ENCODE results near the gene TAMALIN.

TAMALIN gene

DNA sequence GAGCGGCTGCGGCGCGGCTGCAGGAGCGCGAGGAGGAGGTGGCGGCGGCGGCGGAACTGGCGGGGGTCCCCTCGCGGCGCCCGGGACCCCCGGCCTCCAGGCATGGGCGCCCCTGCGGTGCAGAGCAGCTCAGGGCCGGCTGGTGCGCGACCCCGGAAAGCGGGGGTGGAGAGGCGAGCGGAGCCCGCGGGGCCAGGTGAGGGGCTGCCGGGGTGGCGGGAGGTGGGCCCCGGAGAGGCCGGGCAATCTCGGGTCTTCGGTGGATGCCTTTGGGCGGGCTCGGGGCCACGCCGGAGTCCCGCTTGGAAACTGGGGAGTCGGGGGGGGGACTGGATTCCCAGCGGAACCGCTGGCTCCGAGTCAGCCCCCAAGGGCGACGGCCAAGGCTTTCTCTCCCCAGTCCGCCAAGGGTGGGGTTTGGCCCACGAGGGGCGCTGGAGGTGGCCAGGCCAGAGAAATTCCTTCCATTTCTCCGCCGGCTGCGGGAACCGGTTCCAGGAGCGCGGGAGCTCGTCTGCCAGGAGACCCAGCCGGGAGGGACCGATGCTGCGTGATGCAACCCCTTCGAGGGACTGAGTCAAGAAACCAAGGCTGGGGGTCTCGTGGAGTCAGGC, 30.6 kb downstream of the TAMALIN start:
- DNase-seq (ENCODE audit: low read depth), result no peak

DNA sequence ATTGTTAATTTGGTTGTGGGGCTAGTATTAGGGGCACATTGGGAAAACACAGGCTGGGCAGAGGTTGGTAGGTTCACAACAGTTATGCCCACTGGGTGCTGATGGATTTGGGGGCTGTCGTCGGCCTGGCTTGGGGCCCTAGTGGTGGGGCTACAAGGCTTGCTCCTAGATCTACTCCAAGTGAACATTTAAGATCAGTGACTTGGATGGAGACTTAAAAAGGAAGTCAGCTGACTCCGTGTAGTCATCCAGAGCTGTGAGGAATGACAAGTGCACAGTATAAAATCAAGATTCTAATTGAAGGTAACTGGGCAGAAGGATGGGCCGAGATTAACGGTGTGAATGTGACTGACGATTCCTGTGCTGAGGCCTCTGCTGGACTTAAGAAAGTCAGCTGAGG, 31.7 kb downstream of the TAMALIN start:
- DNase-seq (ENCODE audit: low read depth), result no peak

DNA sequence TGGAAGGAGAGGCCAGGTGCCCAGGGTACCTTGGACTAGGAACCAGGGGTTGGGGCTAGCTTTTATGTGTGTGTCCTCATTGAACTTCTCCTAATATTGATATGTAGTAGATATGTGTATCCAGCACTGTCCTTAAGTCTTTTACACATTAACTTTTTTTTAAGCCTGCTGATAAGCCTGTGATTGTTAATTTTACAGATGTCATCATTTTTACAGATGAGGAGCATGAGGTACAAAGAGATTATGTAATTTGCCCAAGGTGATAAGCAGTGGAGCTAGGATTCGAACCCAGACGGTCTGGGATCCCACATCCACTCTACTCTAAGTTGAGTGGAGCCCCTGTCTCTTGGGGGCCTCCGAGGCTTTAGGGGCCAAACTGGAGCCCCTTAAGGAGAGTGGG, 34.3 kb downstream of the TAMALIN start:
- no peak for DNase-seq (ENCODE audit: low read depth)

DNA sequence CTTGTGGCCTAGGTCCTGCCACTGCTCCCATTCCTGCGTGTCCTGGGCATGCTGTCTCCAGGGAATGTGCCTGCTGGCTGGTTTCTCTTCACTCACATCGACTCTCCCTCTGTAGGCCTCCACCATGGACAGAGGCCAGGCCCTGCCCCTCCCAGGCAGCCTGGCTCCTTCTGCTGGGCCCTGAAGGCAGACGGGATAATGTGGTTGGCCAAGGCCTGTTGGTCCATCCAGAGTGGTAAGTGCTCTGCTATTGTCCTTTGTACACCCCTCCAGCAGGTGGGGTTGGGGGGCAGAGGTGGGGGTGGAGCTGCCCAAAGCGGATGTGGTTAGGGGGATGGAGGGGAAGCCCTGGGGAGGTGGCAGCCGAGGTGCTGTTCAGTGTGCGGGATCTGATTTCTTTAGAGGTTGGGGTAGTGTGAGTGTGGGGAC, 35.0 kb downstream of the TAMALIN start:
- DNase-seq (ENCODE audit: low read depth), result no peak

DNA sequence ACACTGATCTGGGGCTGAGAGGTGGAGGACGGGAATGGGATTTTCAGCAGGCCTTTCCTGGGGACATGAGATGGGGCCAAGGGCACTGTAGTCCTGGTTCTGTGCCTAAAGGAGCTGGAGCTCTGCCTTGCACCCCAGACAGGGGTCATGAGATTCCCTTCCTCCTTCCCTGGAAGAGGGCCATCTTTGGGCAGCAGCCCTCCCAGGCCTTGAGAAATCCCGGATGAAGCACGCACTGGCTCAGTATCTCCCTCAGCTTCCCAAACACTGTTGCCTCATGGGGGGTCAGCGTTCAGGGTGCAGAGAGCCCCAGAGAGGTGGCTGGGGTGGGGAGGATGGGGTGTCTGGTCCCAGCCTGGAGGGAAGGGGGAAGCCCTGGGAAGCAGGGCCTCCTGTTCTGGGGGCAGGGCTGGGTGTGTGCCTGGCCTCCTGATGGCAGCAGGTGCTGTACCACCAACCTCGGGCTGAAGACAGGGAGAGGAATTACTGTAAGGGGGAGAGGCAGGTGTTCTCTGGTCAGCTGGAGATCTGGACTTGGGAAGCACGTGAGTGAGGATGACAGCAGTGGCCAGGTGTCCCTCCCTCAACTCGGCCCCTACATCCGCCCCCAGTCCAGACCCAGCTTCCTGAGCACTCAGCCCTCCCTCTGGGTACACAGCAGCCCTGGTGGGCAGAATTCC, 36.1 kb downstream of the TAMALIN start:
- no peak for DNase-seq (ENCODE audit: low read depth)

DNA sequence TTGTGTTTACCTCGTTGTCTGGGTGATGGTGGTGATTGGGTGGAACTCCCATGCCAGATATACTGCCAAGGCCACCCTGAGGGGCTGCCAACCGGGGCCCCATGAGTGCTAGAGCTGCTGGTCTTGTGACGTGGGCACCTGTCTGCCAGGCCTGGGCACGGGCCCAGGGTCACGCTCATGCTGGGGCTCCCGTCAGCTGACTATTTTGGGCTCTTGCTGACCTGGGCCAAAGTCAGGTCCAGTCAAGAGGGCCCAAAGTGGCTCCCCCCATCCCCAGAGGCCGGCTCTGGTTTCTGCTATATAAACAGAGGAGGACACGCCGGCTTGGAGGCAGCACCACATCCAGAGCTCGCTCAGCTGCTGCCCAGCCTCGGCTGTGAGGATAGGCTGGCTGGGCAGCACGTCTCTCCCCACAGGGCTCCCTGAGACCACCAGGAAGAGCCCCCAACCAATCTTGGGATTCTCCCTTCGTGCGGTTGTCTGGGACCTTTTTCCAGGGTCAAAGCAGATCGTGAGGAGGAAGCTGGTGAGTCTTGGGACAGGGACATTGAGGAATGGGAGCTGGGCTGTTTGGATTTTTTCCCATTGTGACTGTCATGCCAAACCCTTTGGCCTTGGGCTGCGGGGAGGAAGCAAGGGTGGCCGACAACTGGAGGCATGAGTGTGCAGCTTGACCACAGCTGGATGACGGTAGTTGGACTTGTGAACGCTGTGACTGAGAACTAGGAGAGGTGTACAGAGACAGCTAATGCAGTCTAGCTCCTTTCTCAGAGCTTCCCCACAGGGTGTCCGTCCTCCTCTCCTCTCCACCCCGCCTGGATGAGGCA, 36.9 kb downstream of the TAMALIN start:
- no peak for DNase-seq (ENCODE audit: low read depth)

DNA sequence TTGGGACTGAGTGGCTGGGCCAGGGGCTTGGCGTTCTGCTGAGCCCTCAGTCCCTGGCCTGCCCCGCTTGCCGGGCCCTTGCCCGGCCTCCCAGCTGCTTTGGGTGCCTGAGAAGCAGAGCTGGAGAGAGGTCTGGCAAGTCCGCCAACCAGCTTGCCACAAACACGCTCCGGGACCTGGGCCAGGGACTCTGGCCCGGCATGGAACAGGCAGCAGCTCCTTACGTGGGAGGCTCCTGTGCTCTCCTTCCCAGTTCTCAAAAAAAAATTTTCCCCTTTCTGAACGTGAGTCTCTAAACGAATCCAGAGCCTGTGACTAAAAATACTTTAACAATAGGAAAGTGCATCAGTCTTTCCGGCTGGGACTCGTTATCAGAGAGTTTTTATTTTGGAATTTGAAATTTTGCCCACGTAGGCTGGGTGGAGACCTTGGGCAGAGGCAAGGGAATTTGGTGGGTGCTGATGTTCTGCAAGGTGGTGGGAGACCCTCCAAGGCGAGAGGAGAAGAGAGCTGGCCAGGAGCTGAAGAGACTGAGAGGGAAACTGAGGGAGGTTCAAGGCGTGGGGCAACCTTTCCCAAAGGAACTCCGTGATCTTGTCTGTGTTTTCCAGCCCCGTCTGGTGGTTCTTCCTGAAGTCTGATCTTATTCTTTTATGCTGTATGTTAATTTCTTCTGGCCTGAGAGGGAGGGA, 37.7 kb downstream of the TAMALIN start:
- DNase-seq (ENCODE audit: low read depth), result no peak

DNA sequence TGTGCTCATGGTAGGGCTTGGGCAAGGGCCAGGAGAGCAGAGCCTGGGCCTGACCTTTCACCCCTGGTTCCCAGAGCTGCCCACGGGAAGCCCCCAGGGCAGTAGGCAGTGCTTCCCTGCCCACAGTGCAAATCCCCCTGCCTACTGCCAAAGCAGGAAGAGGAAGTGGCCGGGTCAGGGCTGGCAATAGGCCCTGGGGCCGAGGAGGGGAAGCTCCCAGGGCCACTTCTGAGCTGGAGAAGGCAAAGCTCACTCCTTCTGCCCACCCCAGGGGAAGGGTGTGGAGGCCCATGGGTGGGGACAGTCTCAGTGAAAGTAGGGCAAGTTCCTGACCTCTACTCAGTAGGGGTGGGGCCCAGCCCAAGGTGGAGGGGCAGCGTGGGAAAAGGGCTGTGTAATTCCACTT, 39.1 kb downstream of the TAMALIN start:
- peak; percentile 71 for DNase-seq (ENCODE audit: low read depth)

DNA sequence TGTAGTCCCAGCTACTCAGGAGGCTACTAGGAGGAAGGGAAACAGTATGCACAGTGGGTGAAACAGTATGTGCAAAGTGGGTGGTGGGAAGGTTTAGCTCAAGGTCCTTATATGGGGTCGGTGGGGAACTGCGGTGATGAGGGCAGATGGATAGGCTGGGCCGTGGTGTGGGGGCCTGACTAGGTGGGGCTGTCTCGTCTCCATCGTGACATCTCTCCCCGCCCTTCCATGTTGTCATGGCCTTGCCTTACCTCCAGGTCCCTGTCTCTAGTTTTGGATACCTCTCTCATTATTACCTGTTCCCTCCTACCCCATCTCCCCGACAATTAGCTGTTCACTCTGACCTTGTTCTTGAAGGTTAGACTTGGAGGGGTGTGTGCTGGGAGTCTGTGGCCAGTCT, 40.1 kb downstream of the TAMALIN start:
- DNase-seq (ENCODE audit: low read depth), result no peak

DNA sequence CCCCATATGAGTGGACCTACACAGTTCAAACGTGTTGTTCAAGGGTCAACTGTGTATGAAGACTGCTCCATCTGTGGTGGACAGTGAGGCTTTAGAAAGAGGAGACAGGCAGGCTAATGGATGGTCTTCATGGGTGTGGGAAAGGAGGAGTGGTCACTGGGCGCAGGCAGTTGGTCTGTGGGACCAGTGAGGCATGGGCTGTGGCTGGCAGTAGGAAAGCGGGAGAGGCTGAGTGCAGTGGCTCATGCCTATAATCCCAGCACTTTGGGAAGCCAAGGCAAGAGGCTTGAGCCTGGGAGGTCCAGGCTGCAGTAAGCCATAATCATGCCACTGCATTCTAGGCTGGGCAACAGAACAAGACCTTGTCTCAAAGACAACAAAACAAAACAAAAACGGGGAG, 42.5 kb downstream of the TAMALIN start:
- DNase-seq (ENCODE audit: low read depth), result no peak

DNA sequence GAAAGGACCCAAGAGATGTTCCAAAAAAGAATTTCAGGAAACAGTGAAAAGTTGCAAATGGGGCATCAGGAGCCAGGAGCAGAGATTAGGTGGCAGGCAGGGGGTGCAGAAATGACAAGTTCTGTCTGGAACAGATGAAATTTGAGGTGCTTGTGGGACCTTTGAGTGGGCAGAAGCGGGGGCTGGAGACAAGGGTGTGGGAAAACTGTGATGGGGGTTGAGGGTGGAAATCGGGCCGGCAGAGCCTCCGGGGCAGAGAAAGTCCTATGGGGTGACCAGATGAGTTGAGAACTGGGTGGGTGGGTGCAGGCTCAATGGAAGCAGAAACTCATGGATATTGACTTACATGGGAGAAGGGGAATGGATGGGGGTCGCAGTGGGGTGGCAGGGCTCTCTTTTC, 42.9 kb downstream of the TAMALIN start:
- DNase-seq (ENCODE audit: low read depth), result no peak

DNA sequence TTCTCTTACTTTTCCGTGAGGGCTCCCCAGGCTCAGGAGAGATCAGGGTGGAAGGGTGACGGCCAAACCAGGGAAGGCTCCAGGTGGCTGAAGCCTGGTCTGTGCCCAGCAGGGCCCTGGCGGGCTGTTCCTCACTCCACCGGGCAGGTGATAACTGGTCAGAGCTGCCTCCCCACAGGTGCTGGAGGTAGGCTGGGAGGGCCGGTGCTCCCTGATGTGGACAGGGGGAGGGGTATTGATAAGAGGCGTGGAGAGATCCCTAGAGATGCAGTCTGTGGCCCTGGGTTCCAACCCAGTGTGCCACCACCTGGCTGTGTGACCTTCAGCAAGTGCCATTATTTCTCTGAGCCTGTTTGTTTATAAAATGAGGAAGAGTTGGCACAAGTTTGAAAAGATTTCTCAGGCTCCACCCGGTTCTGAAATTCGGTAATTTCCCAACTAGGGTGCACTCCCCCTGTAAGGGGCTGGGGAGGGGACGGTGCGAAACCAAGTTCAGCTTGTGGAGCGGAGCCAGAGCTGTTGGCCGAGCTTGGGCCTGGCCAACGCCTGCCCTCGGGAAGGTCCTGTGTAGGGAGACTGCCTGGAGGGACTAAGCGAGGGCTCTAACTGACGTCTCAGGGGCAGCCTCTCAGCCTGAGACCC, 43.5 kb downstream of the TAMALIN start:
- no peak for DNase-seq (ENCODE audit: low read depth)

DNA sequence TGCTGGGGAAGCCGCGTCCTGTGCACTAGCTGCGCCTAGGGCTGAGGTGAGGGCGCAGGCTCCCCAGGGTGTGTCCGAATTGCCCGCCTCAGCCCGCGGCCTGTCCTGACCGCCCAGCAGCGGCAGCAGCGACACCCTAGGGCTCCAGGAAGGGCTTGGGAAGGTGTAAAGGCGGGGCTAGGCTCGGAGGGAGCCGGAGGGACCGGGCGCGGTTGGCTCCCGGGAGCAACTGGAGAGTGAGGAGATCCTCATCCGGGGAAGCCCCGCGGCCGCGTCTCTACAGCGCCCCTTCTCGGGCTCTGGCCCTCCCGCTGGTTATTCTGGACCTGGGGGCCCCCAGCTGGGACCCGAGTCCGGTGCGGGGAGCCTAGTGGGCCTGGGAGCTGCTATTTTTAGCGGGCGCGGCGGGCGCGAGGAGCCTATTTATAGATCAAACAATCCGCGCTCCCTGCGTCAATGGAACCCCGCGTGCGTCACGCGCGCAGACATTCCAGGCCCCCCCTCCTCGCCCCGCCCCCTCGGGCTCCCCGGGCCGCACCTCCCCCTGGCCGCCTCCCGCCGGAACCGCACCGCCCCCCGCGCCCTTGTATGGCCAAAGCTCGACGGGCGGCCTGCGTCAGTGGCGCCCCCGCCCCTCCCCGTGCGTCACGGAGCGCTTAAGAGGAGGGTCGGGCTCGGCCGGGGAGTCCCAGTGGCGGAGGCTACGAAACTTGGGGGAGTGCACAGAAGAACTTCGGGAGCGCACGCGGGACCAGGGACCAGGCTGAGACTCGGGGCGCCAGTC, 44.2 kb downstream of the TAMALIN start, which contains the start of gene NR4A1:
Gene NR4A1, plus strand, starts transcription at position 685 of the 784 bp plus-strand sequence. CDS start 2,887 bp downstream, outside the sequence.
- peak; percentile 79 for DNase-seq (ENCODE audit: low read depth)

DNA sequence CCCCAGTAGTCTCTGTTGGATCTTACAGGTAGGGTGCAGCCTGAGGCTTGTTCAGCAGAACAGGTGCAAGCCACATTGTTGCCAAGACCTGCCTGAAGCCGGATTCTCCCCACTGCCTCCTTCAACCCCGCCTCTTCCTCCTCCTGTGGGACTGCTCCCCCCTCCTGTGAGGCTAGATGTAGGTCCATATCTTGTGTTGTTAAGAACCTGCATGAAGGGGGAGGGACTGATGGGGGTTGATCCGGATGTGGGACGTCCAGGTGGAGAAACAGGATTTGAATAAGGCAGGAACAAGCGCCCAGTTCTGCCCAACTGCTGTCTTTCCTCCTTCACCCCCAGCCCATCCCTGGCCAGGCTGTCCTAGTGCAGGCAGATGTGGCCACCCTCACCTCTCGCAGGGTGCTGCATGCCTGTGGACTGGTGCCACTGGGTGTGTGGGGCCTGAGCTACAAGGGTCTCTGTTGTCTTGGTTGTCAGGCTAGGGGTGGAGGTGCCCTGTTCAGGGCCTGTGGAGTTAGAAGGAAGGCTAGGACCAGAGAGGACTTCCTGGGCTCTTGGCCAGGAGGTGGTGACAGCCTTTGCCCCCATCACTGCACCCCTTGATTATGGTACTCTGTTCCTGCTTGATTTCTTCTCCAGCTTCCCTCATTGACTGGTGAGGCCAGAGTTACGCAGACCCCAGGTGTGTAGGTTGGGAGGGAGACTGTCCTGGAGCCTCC, 45.9 kb downstream of the TAMALIN start:
- no peak for DNase-seq (ENCODE audit: low read depth)

DNA sequence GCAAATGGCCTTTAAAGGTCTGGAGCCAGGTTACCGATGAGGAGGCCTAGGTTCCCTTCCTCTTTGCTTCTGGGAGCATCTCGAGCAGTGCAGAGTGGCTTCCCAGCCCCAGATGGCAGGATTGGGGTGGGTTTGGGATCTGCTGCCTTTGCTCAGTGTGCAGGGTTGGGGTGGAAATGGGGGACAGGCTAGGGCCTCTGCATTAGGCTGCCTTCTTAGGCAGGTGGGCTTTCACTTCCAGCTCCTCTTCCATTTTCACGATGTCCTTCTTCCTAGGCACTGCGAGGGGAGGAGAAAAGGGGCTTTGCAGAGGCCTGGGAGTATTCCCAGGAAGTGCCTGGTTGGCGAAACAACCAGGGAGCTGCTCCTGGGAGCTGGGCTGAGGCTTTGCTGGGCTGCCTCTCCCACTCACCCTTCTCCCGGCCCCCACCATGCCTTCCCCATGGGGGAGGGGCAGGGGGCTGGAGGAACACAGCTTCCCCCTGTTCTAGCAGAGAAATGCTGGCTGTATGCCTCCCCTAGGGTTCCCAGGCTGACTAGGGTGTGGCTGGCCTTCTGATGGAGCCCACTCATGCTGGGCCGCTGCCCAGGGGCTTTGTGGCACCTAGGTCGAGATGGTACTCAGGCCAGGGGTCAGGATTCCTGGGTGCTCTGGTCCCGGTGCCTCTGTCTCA, 46.9 kb downstream of the TAMALIN start:
- DNase-seq (ENCODE audit: low read depth), result no peak

DNA sequence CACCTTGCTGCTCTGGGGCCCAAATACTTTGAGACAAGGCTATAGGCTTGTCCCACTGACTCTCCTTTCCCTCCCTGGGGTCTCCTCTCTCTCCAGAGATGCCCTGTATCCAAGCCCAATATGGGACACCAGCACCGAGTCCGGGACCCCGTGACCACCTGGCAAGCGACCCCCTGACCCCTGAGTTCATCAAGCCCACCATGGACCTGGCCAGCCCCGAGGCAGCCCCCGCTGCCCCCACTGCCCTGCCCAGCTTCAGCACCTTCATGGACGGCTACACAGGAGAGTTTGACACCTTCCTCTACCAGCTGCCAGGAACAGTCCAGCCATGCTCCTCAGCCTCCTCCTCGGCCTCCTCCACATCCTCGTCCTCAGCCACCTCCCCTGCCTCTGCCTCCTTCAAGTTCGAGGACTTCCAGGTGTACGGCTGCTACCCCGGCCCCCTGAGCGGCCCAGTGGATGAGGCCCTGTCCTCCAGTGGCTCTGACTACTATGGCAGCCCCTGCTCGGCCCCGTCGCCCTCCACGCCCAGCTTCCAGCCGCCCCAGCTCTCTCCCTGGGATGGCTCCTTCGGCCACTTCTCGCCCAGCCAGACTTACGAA, 47.6 kb downstream of the TAMALIN start:
- DNase-seq (ENCODE audit: low read depth), result no peak

DNA sequence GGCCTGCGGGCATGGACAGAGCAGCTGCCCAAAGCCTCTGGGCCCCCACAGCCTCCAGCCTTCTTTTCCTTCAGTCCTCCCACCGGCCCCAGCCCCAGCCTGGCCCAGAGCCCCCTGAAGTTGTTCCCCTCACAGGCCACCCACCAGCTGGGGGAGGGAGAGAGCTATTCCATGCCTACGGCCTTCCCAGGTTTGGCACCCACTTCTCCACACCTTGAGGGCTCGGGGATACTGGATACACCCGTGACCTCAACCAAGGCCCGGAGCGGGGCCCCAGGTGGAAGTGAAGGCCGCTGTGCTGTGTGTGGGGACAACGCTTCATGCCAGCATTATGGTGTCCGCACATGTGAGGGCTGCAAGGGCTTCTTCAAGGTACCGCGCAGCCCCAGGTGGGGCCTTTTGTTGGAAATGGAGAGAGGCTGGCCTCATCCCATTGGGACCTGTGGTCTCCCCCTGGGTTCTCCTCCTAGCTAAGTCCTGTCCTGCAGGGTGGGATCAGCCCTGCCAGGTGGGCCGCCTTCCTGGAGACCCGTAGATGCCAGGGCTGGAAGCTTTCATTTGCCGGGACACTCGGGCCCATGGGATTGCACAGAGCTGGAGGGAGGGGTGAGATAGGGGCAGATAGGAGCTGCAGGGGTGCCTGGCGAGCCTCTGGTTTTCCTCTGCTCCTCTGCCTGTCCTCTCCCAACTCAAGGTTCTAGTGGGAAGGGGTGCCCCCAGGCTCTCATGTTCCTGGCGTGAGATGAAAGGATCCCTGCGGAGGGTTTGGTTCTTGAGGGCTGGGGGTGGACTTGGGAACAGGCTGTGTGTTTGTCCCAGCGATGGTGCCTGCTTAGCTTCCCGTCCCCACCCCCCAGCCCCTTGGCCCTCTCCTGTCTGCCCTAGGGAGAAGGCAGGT, 48.3 kb downstream of the TAMALIN start:
- DNase-seq (ENCODE audit: low read depth), result no peak
